GM12892 (cell line): ENCODE measurements around the gene ARHGAP11A.

ENCODE experiments used
- POLR2A ChIP-seq: IDR thresholded peaks from 2 replicates; pipeline ENCODE4 v1.6.1; 2011; ENCODE audit warnings: low read depth, low read length, control low read depth
- POLR2AphosphoS5 ChIP-seq: IDR thresholded peaks from 2 replicates; pipeline ENCODE4 v1.6.1; 2011; ENCODE audit warnings: low read depth, low read length, control low read depth
- TAF1 ChIP-seq: IDR thresholded peaks from 2 replicates; pipeline ENCODE4 v1.6.1; 2011; ENCODE audit warnings: low read depth, mild to moderate bottlenecking, control low read depth, low read length, borderline replicate concordance

DNA sequence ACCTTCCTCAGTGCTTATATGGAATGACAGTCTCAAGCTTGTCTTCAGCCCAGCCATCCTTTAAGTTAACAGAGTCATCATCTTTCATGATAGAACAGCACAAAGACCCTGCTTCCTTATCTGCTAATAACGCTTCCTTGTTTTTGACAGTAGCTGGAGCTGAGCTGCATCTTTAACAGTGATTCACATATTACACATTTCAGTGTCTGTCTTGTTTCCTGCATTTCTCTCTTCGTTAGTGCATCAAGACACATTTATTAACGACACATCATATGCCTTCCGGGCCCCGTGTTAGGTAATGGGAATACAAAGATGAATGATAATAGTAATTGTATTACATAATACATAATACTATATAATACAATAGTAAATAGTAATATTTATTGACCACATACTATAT lies 72.3 kb downstream of the ARHGAP11A start:
- TF ChIP-seq POLR2A (no peak), TAF1 (no peak), POLR2AphosphoS5 (no peak)
